Cardiac muscle cell (in vitro differentiated cells and primary cell): ENCODE measurements around the gene NHLRC2. TPM values are rescaled to one million over a fixed set of nuclear protein-coding genes. Genes with fewer than 3 reads are reported as not detected.
A peak's percentile ranks its signal among the peaks of the same experiment; 100 is the strongest.
"Not testable (repeated sequence)": the region's sequence is repeated elsewhere in the genome, so short reads cannot be mapped to it uniquely, and the experiment has no call there.

Experiments
- DNase-seq, 2 donors: peaks; one replicate each; pipeline versions ENCODE4 v3.0.0 to v3.0.0-alpha.2; 2010 to 2017; ENCODE audit warnings: low read depth in 1 of 2, low spot score in 1 of 2
- H3K27ac ChIP-seq: fragments of 200-600 bp; sonication (generic); 2 replicates; pipeline ENCODE4 v1.5.1; 2016
- H3K27me3 ChIP-seq: fragments of 200-600 bp; sonication (generic); 2 replicates; pipeline ENCODE4 v1.6.0; 2016; ENCODE audit warnings: control low read depth
- H3K36me3 ChIP-seq: fragments of 200-600 bp; sonication (generic); 2 replicates; pipeline ENCODE4 v1.5.1; 2016; ENCODE audit warnings: control low read depth
- H3K4me1 ChIP-seq: fragments of 200-600 bp; sonication (generic); 2 replicates; pipeline ENCODE4 v1.8.1; 2017; ENCODE audit warnings: low read depth, mild to moderate bottlenecking, mixed run types
- H3K4me3 ChIP-seq: fragments of 200-600 bp; sonication (generic); 2 replicates; pipeline ENCODE4 v1.5.1; 2016; ENCODE audit warnings: mild to moderate bottlenecking
- H3K9me3 ChIP-seq: fragments of 200-600 bp; sonication (generic); 2 replicates; pipeline ENCODE4 v1.5.1; 2017; ENCODE audit warnings: low read depth, mild to moderate bottlenecking, control low read depth
- CTCF ChIP-seq: IDR thresholded peaks from 2 replicates; pipeline ENCODE4 v1.5.1; 2012; ENCODE audit warnings: low read depth, mild to moderate bottlenecking, low read length
- polyA plus RNA-seq: library from polyadenylated mRNA; unstranded; fragments of >200 nt; fragmentation: Nextera tagmentation; extraction: Ambion mirVana; gene quantifications from 2 replicates; pipeline ENCODE4 v1.2.1, GENCODE V29; 2016
- total RNA-seq: library from RNA; depleted of rRNA; stranded (reverse); fragments of >200 nt; gene quantifications from 2 replicates; pipeline ENCODE4 v1.2.3, GENCODE V29; 2016

The NHLRC2 gene, protein sequence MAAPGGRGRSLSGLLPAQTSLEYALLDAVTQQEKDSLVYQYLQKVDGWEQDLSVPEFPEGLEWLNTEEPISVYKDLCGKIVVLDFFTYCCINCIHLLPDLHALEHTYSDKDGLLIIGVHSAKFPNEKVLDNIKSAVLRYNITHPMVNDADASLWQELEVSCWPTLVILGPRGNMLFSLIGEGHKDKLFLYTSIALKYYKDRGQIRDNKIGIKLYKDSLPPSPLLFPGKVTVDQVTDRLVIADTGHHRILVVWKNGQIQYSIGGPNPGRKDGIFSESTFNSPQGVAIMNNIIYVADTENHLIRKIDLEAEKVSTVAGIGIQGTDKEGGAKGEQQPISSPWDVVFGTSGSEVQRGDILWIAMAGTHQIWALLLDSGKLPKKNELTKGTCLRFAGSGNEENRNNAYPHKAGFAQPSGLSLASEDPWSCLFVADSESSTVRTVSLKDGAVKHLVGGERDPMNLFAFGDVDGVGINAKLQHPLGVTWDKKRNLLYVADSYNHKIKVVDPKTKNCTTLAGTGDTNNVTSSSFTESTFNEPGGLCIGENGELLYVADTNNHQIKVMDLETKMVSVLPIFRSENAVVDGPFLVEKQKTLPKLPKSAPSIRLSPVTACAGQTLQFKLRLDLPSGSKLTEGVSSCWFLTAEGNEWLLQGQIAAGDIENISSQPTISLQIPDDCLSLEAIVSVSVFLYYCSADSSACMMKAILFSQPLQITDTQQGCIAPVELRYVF
- 61.2 and 99.6 TPM in 2 replicates for total RNA-seq
- polyA plus RNA-seq: 14.0 and 23.8 TPM in 2 replicates

GRCh38 chr10:113854013-113854760, at the start of gene NHLRC2, which contains the start of gene DCLRE1A:
Gene NHLRC2 (plus strand): TSS chr10:113854661. CDS start chr10:113854873, 212 bp downstream.
Gene DCLRE1A (minus strand): TSS chr10:113854082. CDS start chr10:113853182, 900 bp downstream.
- TF ChIP-seq CTCF: no peak
- H3K4me1 ChIP-seq: peaks cover 27% of the 10 kb centered on the region
- H3K36me3 ChIP-seq: peaks cover 7% of the 10 kb centered on the region
- no peaks in the 10 kb centered on the region for H3K27me3 ChIP-seq
- H3K27ac ChIP-seq: peak within 1 kb of the TSS; percentile 96
- no peaks in the 10 kb centered on the region for H3K9me3 ChIP-seq
- peak; percentile 83 to 88 for DNase-seq
- peak within 1 kb of the TSS; percentile 77 for H3K4me3 ChIP-seq

GRCh38 chr10:113806503-113806902, 48.0 kb upstream of the NHLRC2 start:
- no peak overlapping the region for H3K27ac ChIP-seq
- H3K4me3 ChIP-seq: no peak overlapping the region
- no peaks in the 10 kb centered on the region for H3K36me3 ChIP-seq
- no peaks in the 10 kb centered on the region for H3K9me3 ChIP-seq
- H3K4me1 ChIP-seq: no peaks in the 10 kb centered on the region
- no peak for DNase-seq
- peaks cover 24% of the 10 kb centered on the region for H3K27me3 ChIP-seq
- no peak for TF ChIP-seq CTCF

GRCh38 chr10:113808168-113808567, 46.3 kb upstream of the NHLRC2 start:
- H3K27me3 ChIP-seq: peaks cover 24% of the 10 kb centered on the region
- H3K9me3 ChIP-seq: no peaks in the 10 kb centered on the region
- H3K36me3 ChIP-seq: no peaks in the 10 kb centered on the region
- no peak overlapping the region for H3K4me3 ChIP-seq
- H3K4me1 ChIP-seq: no peaks in the 10 kb centered on the region
- no peak for TF ChIP-seq CTCF
- DNase-seq: no peak
- no peak overlapping the region for H3K27ac ChIP-seq

- H3K4me3 ChIP-seq, H3K27me3 ChIP-seq, H3K4me1 ChIP-seq, H3K9me3 ChIP-seq, H3K27ac ChIP-seq, DNase-seq, H3K36me3 ChIP-seq: not testable (repeated sequence)
Measured at GRCh38 chr10:113814700-113815099, 39.8 kb upstream of the NHLRC2 start.

GRCh38 chr10:113819989-113820388, 34.5 kb upstream of the NHLRC2 start:
- no peaks in the 10 kb centered on the region for H3K27me3 ChIP-seq
- no peaks in the 10 kb centered on the region for H3K36me3 ChIP-seq
- no peak for DNase-seq
- H3K4me1 ChIP-seq: peaks cover 2% of the 10 kb centered on the region
- TF ChIP-seq CTCF: no peak
- H3K9me3 ChIP-seq: no peaks in the 10 kb centered on the region
- H3K27ac ChIP-seq: no peak overlapping the region
- no peak overlapping the region for H3K4me3 ChIP-seq
